Measurements from ENCODE around the gene THRB. TPM values are rescaled to one million over a fixed set of nuclear protein-coding genes. Genes with fewer than 3 reads are reported as not detected.
"Not testable (repeated sequence)": the region's sequence is repeated elsewhere in the genome, so short reads cannot be mapped to it uniquely, and the experiment has no call there.

Gene THRB
- total RNA-seq, 5 donors from 2014 or later (not counting 1 experiment from before 2014, with no cell fraction given), result 0.03 to 0.29 (median 0.19) TPM; not detected in 2

- Mint-ChIP-seq H3K27ac (no peak overlapping the region), H3K4me1 (no peaks in the 10 kb centered on the region), H3K36me3 (no peaks in the 10 kb centered on the region), H3K4me3 (no peak overlapping the region), H3K9me3 (peaks cover 0 to 6% (median 0%) of the 10 kb centered on the region in 3 donors), H3K27me3 (peaks cover 0 to 11% of the 10 kb centered on the region in 2 donors)
- no peaks in the 10 kb centered on the region for H3K36me3 ChIP-seq (ENCODE audit: control insufficient read depth in 2 of 2, extremely low read depth in 1 of 2, insufficient read depth in 1 of 2, low read length in 1 of 2)
- H3K4me3 ChIP-seq (ENCODE audit: control insufficient read depth in 1 of 2, extremely low read depth in 1 of 2, low read length in 1 of 2), result no peak overlapping the region
- H3K9me3 ChIP-seq, result no peaks in the 10 kb centered on the region
- WGBS (ENCODE audit: insufficient coverage), result 89% methylated on average over 3 of the region's 11 CpGs
- no peaks in the 10 kb centered on the region for H3K27me3 ChIP-seq (replicated peaks in 1 of 2; ENCODE audit: control insufficient read depth in 2 of 2, extremely low read depth in 1 of 2, insufficient read depth in 2 of 2, low read length in 1 of 2)
- ATAC-seq (replicated peaks in 1 of 4), result no peak
- ChIA-PET CTCF (no interaction called here), POLR2A (no interaction called here)
- H3K27ac ChIP-seq (ENCODE audit: low read length), result no peak overlapping the region
- DNase-seq, result no peak
- H3K4me1 ChIP-seq (ENCODE audit: control insufficient read depth in 1 of 2, extremely low read depth in 1 of 2, insufficient read depth in 2 of 2, low read length in 2 of 2), result no peaks in the 10 kb centered on the region
Observed at GRCh38 chr3:24100696-24101402, 393.8 kb downstream of the THRB start.

GRCh38 chr3:24096695-24097290 lies 397.9 kb downstream of the THRB start:
- CTCF ChIA-PET, result no interaction called here
- no peaks in the 10 kb centered on the region for H3K36me3 Mint-ChIP-seq
- H3K27me3 Mint-ChIP-seq, result peaks cover 0 to 11% of the 10 kb centered on the region in 2 donors
- Histone ChIP-seq H3K27me3 (replicated peaks in 1 of 2; ENCODE audit: control insufficient read depth in 2 of 2, extremely low read depth in 1 of 2, insufficient read depth in 2 of 2, low read length in 1 of 2) (no peaks in the 10 kb centered on the region), H3K27ac (ENCODE audit: low read length) (no peak overlapping the region), H3K4me1 (ENCODE audit: control insufficient read depth in 1 of 2, extremely low read depth in 1 of 2, insufficient read depth in 2 of 2, low read length in 2 of 2) (no peaks in the 10 kb centered on the region), H3K9me3 (no peaks in the 10 kb centered on the region), H3K4me3 (ENCODE audit: control insufficient read depth in 1 of 2, extremely low read depth in 1 of 2, low read length in 1 of 2) (no peak overlapping the region), H3K36me3 (ENCODE audit: control insufficient read depth in 2 of 2, extremely low read depth in 1 of 2, insufficient read depth in 1 of 2, low read length in 1 of 2) (no peaks in the 10 kb centered on the region)
- no peak overlapping the region for H3K27ac Mint-ChIP-seq
- 92% methylated on average over 6 of the region's 6 CpGs for WGBS (ENCODE audit: insufficient coverage)
- no peaks in the 10 kb centered on the region for H3K4me1 Mint-ChIP-seq
- H3K4me3 Mint-ChIP-seq, result no peak overlapping the region
- POLR2A ChIA-PET, result no interaction called here
- H3K9me3 Mint-ChIP-seq, result peaks cover 0 to 2% (median 0%) of the 10 kb centered on the region in 3 donors
- DNase-seq (no peak), ATAC-seq (replicated peaks in 1 of 4) (no peak)

GRCh38 chr3:24096271-24096670 lies 398.4 kb downstream of the THRB start:
- DNase-seq (no peak), ATAC-seq (replicated peaks in 1 of 4) (no peak)
- H3K4me3 Mint-ChIP-seq, result no peak overlapping the region
- ChIA-PET CTCF (no interaction called here), POLR2A (no interaction called here)
- H3K27ac Mint-ChIP-seq, result no peak overlapping the region
- Histone ChIP-seq H3K27me3 (replicated peaks in 1 of 2; ENCODE audit: control insufficient read depth in 2 of 2, extremely low read depth in 1 of 2, insufficient read depth in 2 of 2, low read length in 1 of 2) (no peaks in the 10 kb centered on the region), H3K36me3 (ENCODE audit: control insufficient read depth in 2 of 2, extremely low read depth in 1 of 2, insufficient read depth in 1 of 2, low read length in 1 of 2) (no peaks in the 10 kb centered on the region), H3K4me1 (ENCODE audit: control insufficient read depth in 1 of 2, extremely low read depth in 1 of 2, insufficient read depth in 2 of 2, low read length in 2 of 2) (no peaks in the 10 kb centered on the region), H3K9me3 (no peaks in the 10 kb centered on the region), H3K4me3 (ENCODE audit: control insufficient read depth in 1 of 2, extremely low read depth in 1 of 2, low read length in 1 of 2) (no peak overlapping the region), H3K27ac (ENCODE audit: low read length) (no peak overlapping the region)
- no peaks in the 10 kb centered on the region for H3K4me1 Mint-ChIP-seq
- no peaks in the 10 kb centered on the region for H3K36me3 Mint-ChIP-seq
- peaks cover 0 to 2% (median 0%) of the 10 kb centered on the region in 3 donors for H3K9me3 Mint-ChIP-seq
- WGBS (ENCODE audit: insufficient coverage), result 50% methylated on average over 1 of the region's 1 CpG
- H3K27me3 Mint-ChIP-seq, result peaks cover 0 to 11% of the 10 kb centered on the region in 2 donors

DNA sequence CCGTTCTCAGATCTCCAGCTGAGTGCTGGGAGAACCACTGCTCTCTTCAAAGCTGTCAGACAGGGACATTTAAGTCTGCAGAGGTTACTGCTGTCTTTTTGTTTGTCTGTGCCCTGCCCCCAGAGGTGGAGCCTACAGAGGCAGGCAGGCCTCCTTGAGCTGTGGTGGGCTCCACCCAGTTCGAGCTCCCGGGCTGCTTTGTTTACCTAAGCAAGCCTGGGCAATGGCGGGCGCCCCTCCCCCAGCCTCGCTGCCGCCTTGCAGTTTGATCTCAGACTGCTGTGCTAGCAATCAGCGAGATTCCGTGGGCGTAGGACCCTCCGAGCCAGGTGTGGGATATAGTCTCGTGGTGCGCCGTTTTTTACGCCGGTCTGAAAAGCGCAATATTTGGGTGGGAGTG lies 399.8 kb downstream of the THRB start:
- H3K27ac ChIP-seq (ENCODE audit: low read length); H3K4me1 ChIP-seq (ENCODE audit: control insufficient read depth in 1 of 2, extremely low read depth in 1 of 2, insufficient read depth in 2 of 2, low read length in 2 of 2); H3K4me3 ChIP-seq (ENCODE audit: control insufficient read depth in 1 of 2, extremely low read depth in 1 of 2, low read length in 1 of 2); H3K36me3 Mint-ChIP-seq; H3K36me3 ChIP-seq (ENCODE audit: control insufficient read depth in 2 of 2, extremely low read depth in 1 of 2, insufficient read depth in 1 of 2, low read length in 1 of 2); H3K27ac Mint-ChIP-seq; ATAC-seq (replicated peaks in 1 of 4); H3K4me1 Mint-ChIP-seq; POLR2A ChIA-PET; H3K9me3 ChIP-seq; H3K9me3 Mint-ChIP-seq; H3K27me3 ChIP-seq (replicated peaks in 1 of 2; ENCODE audit: control insufficient read depth in 2 of 2, extremely low read depth in 1 of 2, insufficient read depth in 2 of 2, low read length in 1 of 2); H3K4me3 Mint-ChIP-seq; DNase-seq; CTCF ChIA-PET: not testable (repeated sequence)
- WGBS (ENCODE audit: insufficient coverage), result no CpG with 5 or more reads among the region's 17 CpGs
- peaks cover 0 to 11% of the 10 kb centered on the region in 2 donors for H3K27me3 Mint-ChIP-seq

GRCh38 chr3:24088782-24089181 lies 405.9 kb downstream of the THRB start:
- no peak for DNase-seq
- H3K4me3 ChIP-seq (ENCODE audit: control insufficient read depth in 1 of 2, extremely low read depth in 1 of 2, low read length in 1 of 2), result no peak overlapping the region
- CTCF ChIA-PET, result interaction anchor here in 1 of 2 donors (0.9 kb wide), 1 partner anchor 10 kb away, joined by 3 read pairs; no protein-coding TSS in a partner anchor

GRCh38 chr3:24087469-24087868 lies 407.2 kb downstream of the THRB start:
- DNase-seq (no peak), ATAC-seq (replicated peaks in 1 of 4) (no peak)
- no peaks in the 10 kb centered on the region for H3K4me1 Mint-ChIP-seq
- no peaks in the 10 kb centered on the region for H3K9me3 ChIP-seq
- no peak overlapping the region for H3K4me3 ChIP-seq (ENCODE audit: control insufficient read depth in 1 of 2, extremely low read depth in 1 of 2, low read length in 1 of 2)
- H3K9me3 Mint-ChIP-seq, result peaks cover 0 to 4% (median 0%) of the 10 kb centered on the region in 3 donors
- no peaks in the 10 kb centered on the region for H3K27me3 ChIP-seq (replicated peaks in 1 of 2; ENCODE audit: control insufficient read depth in 2 of 2, extremely low read depth in 1 of 2, insufficient read depth in 2 of 2, low read length in 1 of 2)
- H3K4me3 Mint-ChIP-seq, result no peak overlapping the region
- ChIA-PET CTCF (no interaction called here), POLR2A (no interaction called here)
- no peak overlapping the region for H3K27ac Mint-ChIP-seq
- no peak overlapping the region for H3K27ac ChIP-seq (ENCODE audit: low read length)
- H3K27me3 Mint-ChIP-seq, result no peaks in the 10 kb centered on the region
- H3K36me3 ChIP-seq (ENCODE audit: control insufficient read depth in 2 of 2, extremely low read depth in 1 of 2, insufficient read depth in 1 of 2, low read length in 1 of 2), result no peaks in the 10 kb centered on the region
- no CpG with 5 or more reads among the region's 3 CpGs for WGBS (ENCODE audit: insufficient coverage)
- no peaks in the 10 kb centered on the region for H3K4me1 ChIP-seq (ENCODE audit: control insufficient read depth in 1 of 2, extremely low read depth in 1 of 2, insufficient read depth in 2 of 2, low read length in 2 of 2)
- H3K36me3 Mint-ChIP-seq, result no peaks in the 10 kb centered on the region

More at GRCh38 chr3:24088782-24089181, 405.9 kb downstream of the THRB start:
- WGBS (ENCODE audit: insufficient coverage), result 58% methylated on average over 2 of the region's 2 CpGs
- Mint-ChIP-seq H3K36me3 (no peaks in the 10 kb centered on the region), H3K4me3 (no peak overlapping the region), H3K27me3 (no peaks in the 10 kb centered on the region), H3K9me3 (no peaks in the 10 kb centered on the region), H3K27ac (no peak overlapping the region), H3K4me1 (no peaks in the 10 kb centered on the region)
- no peak for ATAC-seq (replicated peaks in 1 of 4)
- Histone ChIP-seq H3K4me1 (ENCODE audit: control insufficient read depth in 1 of 2, extremely low read depth in 1 of 2, insufficient read depth in 2 of 2, low read length in 2 of 2) (no peaks in the 10 kb centered on the region), H3K27me3 (replicated peaks in 1 of 2; ENCODE audit: control insufficient read depth in 2 of 2, extremely low read depth in 1 of 2, insufficient read depth in 2 of 2, low read length in 1 of 2) (no peaks in the 10 kb centered on the region), H3K9me3 (no peaks in the 10 kb centered on the region), H3K27ac (ENCODE audit: low read length) (no peak overlapping the region), H3K36me3 (ENCODE audit: control insufficient read depth in 2 of 2, extremely low read depth in 1 of 2, insufficient read depth in 1 of 2, low read length in 1 of 2) (no peaks in the 10 kb centered on the region)
- POLR2A ChIA-PET, result no interaction called here
